SIG-M5 treated with dmso at 0.1 percent for 504 hours (cell line): ENCODE results near the gene PROSER2.

Experiments
- DNase-seq: peaks from one replicate; lab custom pipeline; 2025; ENCODE audit not compliant: unreplicated experiment; lab: John Stamatoyannopoulos, UW

Gene PROSER2

GRCh38 chr10:11901833-11902475 lies 78.8 kb downstream of the PROSER2 start:
- no peak for DNase-seq

- DNase-seq: no peak
These were observed 79.5 kb downstream of the PROSER2 start for GRCh38 chr10:11902646-11903045.

- no peak for DNase-seq
These were observed 83.6 kb downstream of the PROSER2 start for GRCh38 chr10:11906714-11907113.

GRCh38 chr10:11907914-11908313 lies 84.8 kb downstream of the PROSER2 start:
- no peak for DNase-seq

- no peak for DNase-seq
These were observed 85.4 kb downstream of the PROSER2 start for GRCh38 chr10:11908536-11908935.

GRCh38 chr10:11908991-11909390 lies 85.8 kb downstream of the PROSER2 start:
- DNase-seq: no peak

- DNase-seq: no peak
These were observed 86.5 kb downstream of the PROSER2 start for GRCh38 chr10:11909618-11910017.

- no peak for DNase-seq
These were observed 86.9 kb downstream of the PROSER2 start for GRCh38 chr10:11910102-11910501.

- no peak for DNase-seq
These were observed 90.0 kb downstream of the PROSER2 start for GRCh38 chr10:11913079-11913641.

GRCh38 chr10:11918384-11918783 lies 95.2 kb downstream of the PROSER2 start:
- DNase-seq: no peak

GRCh38 chr10:11919271-11919670 lies 96.1 kb downstream of the PROSER2 start:
- DNase-seq: no peak
